OCI-LY7 (cell line): Measurements from ENCODE around the gene CTBP2.

Experiments
- CTCF ChIP-seq: fragments of 200-600 bp; sonication (generic); conservative IDR thresholded peaks from 2 replicates; pipeline ENCODE4 v1.5.1; 2014; ENCODE audit warnings: mild to moderate bottlenecking, antibody characterized with exemption, low read length, moderate library complexity, mixed read lengths
- EZH2phosphoT487 ChIP-seq: fragments of 200-600 bp; sonication (generic); IDR thresholded peaks from 2 replicates; pipeline ENCODE4 v1.6.1; 2018; ENCODE audit warnings: low read depth, borderline replicate concordance, mild to moderate bottlenecking, mixed run types, antibody characterized with exemption, low read length, moderate library complexity, mixed read lengths

- TF ChIP-seq EZH2phosphoT487 (no peak), CTCF (no peak)
Observed at GRCh38 chr10:125201108-125201524, 40.8 kb upstream of the CTBP2 start.
